GM21619 (cell line): Measurements from ENCODE around the gene TGFBR1.
A peak's percentile ranks its signal among the peaks of the same experiment; 100 is the strongest.

ENCODE experiments used
- ATAC-seq: cut with Tn5 transposase; IDR thresholded peaks from one replicate; pipeline ENCODE4 v1.9.1; 2021; ENCODE audit not compliant: unreplicated experiment

The TGFBR1 gene

GRCh38 chr9:99166149-99166548 lies 61.2 kb downstream of the TGFBR1 start:
- ATAC-seq: no peak

- ATAC-seq: no peak
Observed at GRCh38 chr9:99167119-99167518, 62.2 kb downstream of the TGFBR1 start.

- no peak for ATAC-seq
Observed at GRCh38 chr9:99167694-99168093, 62.8 kb downstream of the TGFBR1 start.

- ATAC-seq: no peak
Observed at GRCh38 chr9:99169086-99169485, 64.2 kb downstream of the TGFBR1 start.

- no peak for ATAC-seq
Observed at GRCh38 chr9:99169982-99170761, 65.3 kb downstream of the TGFBR1 start.

GRCh38 chr9:99171225-99172123 lies 66.6 kb downstream of the TGFBR1 start:
- ATAC-seq: no peak

- no peak for ATAC-seq
Observed at GRCh38 chr9:99172124-99173091, 67.5 kb downstream of the TGFBR1 start.

- ATAC-seq: no peak
Observed at GRCh38 chr9:99173570-99174504, 68.9 kb downstream of the TGFBR1 start.

- ATAC-seq: no peak
Observed at GRCh38 chr9:99176527-99177013, 71.7 kb downstream of the TGFBR1 start.

- ATAC-seq: no peak
Observed at GRCh38 chr9:99177576-99178366, 72.9 kb downstream of the TGFBR1 start.

GRCh38 chr9:99178912-99179872 lies 74.3 kb downstream of the TGFBR1 start:
- no peak for ATAC-seq

GRCh38 chr9:99180199-99180598 lies 75.3 kb downstream of the TGFBR1 start:
- ATAC-seq: no peak

GRCh38 chr9:99180662-99181061 lies 75.7 kb downstream of the TGFBR1 start:
- ATAC-seq: no peak

- ATAC-seq: no peak
Observed at GRCh38 chr9:99181206-99181605, 76.3 kb downstream of the TGFBR1 start.

- peak; percentile 48 for ATAC-seq
Observed at GRCh38 chr9:99181621-99182020, 76.7 kb downstream of the TGFBR1 start.

- ATAC-seq: no peak
Observed at GRCh38 chr9:99182356-99182755, 77.4 kb downstream of the TGFBR1 start.

- ATAC-seq: no peak
Observed at GRCh38 chr9:99183616-99184015, 78.7 kb downstream of the TGFBR1 start.

GRCh38 chr9:99184110-99184474 lies 79.2 kb downstream of the TGFBR1 start:
- ATAC-seq: no peak
